Ishikawa (cell line): ENCODE data around the gene SDHAF2.

Experiments
- CEBPB ChIP-seq: IDR thresholded peaks from 2 replicates; pipeline ENCODE4 v1.6.1; 2012
- CREB1 ChIP-seq: IDR thresholded peaks from 2 replicates; pipeline ENCODE4 v1.6.1; 2012; ENCODE audit warnings: low read depth
- EGR1 ChIP-seq: IDR thresholded peaks from 2 replicates; pipeline ENCODE4 v1.6.1; 2012
- EP300 ChIP-seq: IDR thresholded peaks from 2 replicates; pipeline ENCODE4 v1.6.1; 2012; ENCODE audit warnings: borderline replicate concordance
- FOXM1 ChIP-seq: IDR thresholded peaks from 2 replicates; pipeline ENCODE4 v1.6.1; 2012; ENCODE audit warnings: low read depth, borderline replicate concordance
- MAX ChIP-seq: IDR thresholded peaks from 2 replicates; pipeline ENCODE4 v1.6.1; 2012
- NFIC ChIP-seq: IDR thresholded peaks from 2 replicates; pipeline ENCODE4 v1.6.1; 2012
- RAD21 ChIP-seq: IDR thresholded peaks from 2 replicates; pipeline ENCODE4 v1.6.1; 2012; ENCODE audit warnings: low read depth
- REST ChIP-seq: IDR thresholded peaks from 2 replicates; pipeline ENCODE4 v1.6.1; 2012; ENCODE audit warnings: low read depth, mild to moderate bottlenecking
- TAF1 ChIP-seq: IDR thresholded peaks from 2 replicates; pipeline ENCODE4 v1.6.1; 2012; ENCODE audit warnings: low read depth, mild to moderate bottlenecking
- TCF12 ChIP-seq: IDR thresholded peaks from 2 replicates; pipeline ENCODE4 v1.6.1; 2012; ENCODE audit warnings: low read depth
- TEAD4 ChIP-seq: IDR thresholded peaks from 2 replicates; pipeline ENCODE4 v1.6.1; 2012
- USF1 ChIP-seq: IDR thresholded peaks from 2 replicates; pipeline ENCODE4 v1.6.1; 2012
- YY1 ChIP-seq: IDR thresholded peaks from 2 replicates; pipeline ENCODE4 v1.6.1; 2012; ENCODE audit warnings: low read depth
- ZBTB7A ChIP-seq: IDR thresholded peaks from 2 replicates; pipeline ENCODE4 v1.6.1; 2012; ENCODE audit warnings: low read depth

The SDHAF2 gene

GRCh38 chr11:61477126-61477525 is 47.2 kb downstream of the SDHAF2 start:
- TF ChIP-seq MAX: no peak
- TF ChIP-seq TAF1: no peak
- no peak for TF ChIP-seq CEBPB
- TF ChIP-seq ZBTB7A: no peak
- TF ChIP-seq REST: no peak
- no peak for TF ChIP-seq TEAD4
- TF ChIP-seq FOXM1: no peak
- TF ChIP-seq RAD21: no peak
- TF ChIP-seq USF1: no peak
- TF ChIP-seq EP300: no peak
- no peak for TF ChIP-seq YY1
- TF ChIP-seq EGR1: no peak
- no peak for TF ChIP-seq TCF12
- TF ChIP-seq NFIC: no peak
- TF ChIP-seq CREB1: no peak

GRCh38 chr11:61477727-61478148 is 47.8 kb downstream of the SDHAF2 start:
- TF ChIP-seq USF1: no peak
- TF ChIP-seq RAD21: peak; percentile 95
- TF ChIP-seq ZBTB7A: peak; percentile 95
- TF ChIP-seq REST: no peak

- TF ChIP-seq ZBTB7A (no peak), TCF12 (no peak), CREB1 (no peak), RAD21 (no peak), EP300 (no peak), USF1 (no peak), EGR1 (no peak), CEBPB (no peak)
Measured at GRCh38 chr11:61480261-61480993, 50.5 kb downstream of the SDHAF2 start.

- TF ChIP-seq CREB1 (no peak), ZBTB7A (no peak), CEBPB (no peak), EP300 (no peak), FOXM1 (no peak), YY1 (no peak), REST (no peak)
Measured at GRCh38 chr11:61480994-61481335, 51.0 kb downstream of the SDHAF2 start.

- no peak for TF ChIP-seq USF1
- TF ChIP-seq FOXM1: no peak
- no peak for TF ChIP-seq ZBTB7A
- no peak for TF ChIP-seq REST
- no peak for TF ChIP-seq TCF12
- no peak for TF ChIP-seq TAF1
- no peak for TF ChIP-seq NFIC
- no peak for TF ChIP-seq EGR1
- TF ChIP-seq CEBPB: no peak
- TF ChIP-seq TEAD4: no peak
- TF ChIP-seq CREB1: no peak
- no peak for TF ChIP-seq RAD21
- TF ChIP-seq EP300: no peak
- no peak for TF ChIP-seq MAX
- TF ChIP-seq YY1: no peak
Measured at GRCh38 chr11:61481806-61482205, 51.9 kb downstream of the SDHAF2 start.
